Body of pancreas (tissue), 4 donors: ENCODE results near the gene CA4.
"Not testable (repeated sequence)": the region's sequence is repeated elsewhere in the genome, so short reads cannot be mapped to it uniquely, and the experiment has no call there.

ENCODE experiments used
- POLR2A ChIP-seq, 3 donors: fragments of 450-650 bp; IDR thresholded peaks; one replicate each; pipeline ENCODE4 v1.6.1; 2016; ENCODE audit warnings: antibody characterized with exemption in 3 of 3, mild to moderate bottlenecking in 2 of 3
- TF ChIP-seq, protein P1 (sequence below), 7 experiments: fragments of 450-650 bp in 4 of 7; fragments of 200-600 bp in 3 of 7; sonication (generic) in 3 of 7; IDR thresholded peaks; one replicate each; pipeline ENCODE4 v1.5.1; 2016 to 2019; ENCODE audit warnings: antibody characterized with exemption in 7 of 7

DNA sequence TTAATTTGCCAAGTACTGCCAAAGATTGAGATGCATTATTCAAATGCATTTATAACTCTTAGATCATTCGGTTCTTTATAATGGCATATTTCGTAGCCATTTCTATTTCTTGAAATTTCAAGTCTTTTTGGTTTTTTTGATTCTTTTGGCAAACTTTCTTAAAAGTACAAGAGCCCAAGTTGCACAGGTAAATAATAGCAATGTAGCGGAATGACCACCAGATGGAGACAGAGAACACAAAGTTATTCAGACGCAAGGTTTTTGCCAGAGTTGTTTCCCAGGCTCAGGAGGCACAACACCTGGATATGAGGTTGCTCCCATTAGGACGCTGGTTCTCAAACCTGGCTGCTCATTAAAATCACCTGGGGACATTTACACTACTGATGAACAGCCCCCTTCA lies 38.1 kb upstream of the CA4 start:
- TF ChIP-seq, protein P1, sequence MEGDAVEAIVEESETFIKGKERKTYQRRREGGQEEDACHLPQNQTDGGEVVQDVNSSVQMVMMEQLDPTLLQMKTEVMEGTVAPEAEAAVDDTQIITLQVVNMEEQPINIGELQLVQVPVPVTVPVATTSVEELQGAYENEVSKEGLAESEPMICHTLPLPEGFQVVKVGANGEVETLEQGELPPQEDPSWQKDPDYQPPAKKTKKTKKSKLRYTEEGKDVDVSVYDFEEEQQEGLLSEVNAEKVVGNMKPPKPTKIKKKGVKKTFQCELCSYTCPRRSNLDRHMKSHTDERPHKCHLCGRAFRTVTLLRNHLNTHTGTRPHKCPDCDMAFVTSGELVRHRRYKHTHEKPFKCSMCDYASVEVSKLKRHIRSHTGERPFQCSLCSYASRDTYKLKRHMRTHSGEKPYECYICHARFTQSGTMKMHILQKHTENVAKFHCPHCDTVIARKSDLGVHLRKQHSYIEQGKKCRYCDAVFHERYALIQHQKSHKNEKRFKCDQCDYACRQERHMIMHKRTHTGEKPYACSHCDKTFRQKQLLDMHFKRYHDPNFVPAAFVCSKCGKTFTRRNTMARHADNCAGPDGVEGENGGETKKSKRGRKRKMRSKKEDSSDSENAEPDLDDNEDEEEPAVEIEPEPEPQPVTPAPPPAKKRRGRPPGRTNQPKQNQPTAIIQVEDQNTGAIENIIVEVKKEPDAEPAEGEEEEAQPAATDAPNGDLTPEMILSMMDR (IDR thresholded peaks at IDR 0.05): peak in 1 of 7 experiments; percentile 21
- TF ChIP-seq POLR2A (IDR thresholded peaks at IDR 0.05): not testable (repeated sequence)
